OCI-LY7 (cell line): ENCODE data around the gene SHMT2. TPM values are rescaled to one million over a fixed set of nuclear protein-coding genes. Genes with fewer than 3 reads are reported as not detected.
"Not testable (repeated sequence)": the region's sequence is repeated elsewhere in the genome, so short reads cannot be mapped to it uniquely, and the experiment has no call there.

Experiments
- BruUV-seq: library from RNA; stranded (reverse); fragments of 400-500 nt; replicated peaks from 2 replicates; lab custom pipeline; 2021; lab: Mats Ljungman, UMichigan
- CTCF ChIA-PET: fragments of 300-600 bp; sonication (Branson Sonifier 250); formaldehyde crosslinking; loops from one replicate; lab custom pipeline; 2022; ENCODE audit warnings: antibody characterized with exemption; ENCODE audit not compliant: unreplicated experiment; lab: Charles Lee
- POLR2A ChIA-PET: fragments of 300-600 bp; sonication (Branson Sonifier 250); formaldehyde crosslinking; loops from one replicate; lab custom pipeline; 2022; ENCODE audit warnings: antibody characterized with exemption; lab: Charles Lee
- DNase-seq: peaks from one replicate; pipeline ENCODE4 v3.0.0-alpha.2; 2015; ENCODE audit warnings: low spot score
- H2AFZ ChIP-seq: fragments of 200-600 bp; sonication (generic), shearing (Covaris generic); 2 replicates; pipeline ENCODE4 v1.6.1; 2014; ENCODE audit warnings: mild to moderate bottlenecking, antibody characterized with exemption, low read length, moderate library complexity
- H3K27ac ChIP-seq: fragments of 200-600 bp; sonication (generic); 2 replicates; pipeline ENCODE4 v1.5.1; 2014; ENCODE audit warnings: mixed run types, low read depth, mild to moderate bottlenecking, moderate library complexity, low read length, inconsistent platforms; ENCODE audit not compliant: poor library complexity, severe bottlenecking
- H3K36me3 ChIP-seq: fragments of 200-600 bp; sonication (generic); 2 replicates; pipeline ENCODE4 v1.6.1; 2014; ENCODE audit warnings: mild to moderate bottlenecking, antibody characterized with exemption, low read length, moderate library complexity, mixed read lengths; ENCODE audit not compliant: insufficient read depth
- H3K4me1 ChIP-seq: fragments of 200-600 bp; sonication (generic); 2 replicates; pipeline ENCODE4 v1.5.1; 2014; ENCODE audit warnings: mild to moderate bottlenecking, low read length; ENCODE audit not compliant: insufficient read depth, poor library complexity, severe bottlenecking
- H3K4me2 ChIP-seq: fragments of 200-600 bp; sonication (generic); 2 replicates; pipeline ENCODE4 v1.6.1; 2014; ENCODE audit warnings: mild to moderate bottlenecking, low read length
- H3K4me3 ChIP-seq: fragments of 200-600 bp; sonication (generic); 2 replicates; pipeline ENCODE4 v1.5.1; 2014; ENCODE audit warnings: mild to moderate bottlenecking, low read depth, low read length; ENCODE audit not compliant: poor library complexity, severe bottlenecking
- H3K79me2 ChIP-seq: fragments of 200-600 bp; sonication (generic); 2 replicates; pipeline ENCODE4 v1.6.1; 2016; ENCODE audit warnings: low read depth, mild to moderate bottlenecking, low read length, moderate library complexity, mixed read lengths; ENCODE audit not compliant: insufficient read depth
- H3K9me2 ChIP-seq: fragments of 200-600 bp; sonication (generic); 2 replicates; pipeline ENCODE4 v1.6.1; 2016; ENCODE audit warnings: mild to moderate bottlenecking, low read length, mixed read lengths; ENCODE audit not compliant: insufficient read depth
- H3K9me3 ChIP-seq: fragments of 200-600 bp; sonication (generic); 2 replicates; pipeline ENCODE4 v1.6.1; 2014; ENCODE audit warnings: mild to moderate bottlenecking, mixed run types, low read length, mixed read lengths
- H4K20me1 ChIP-seq: fragments of 200-600 bp; sonication (generic); 2 replicates; pipeline ENCODE4 v1.6.1; 2014; ENCODE audit warnings: mild to moderate bottlenecking, antibody characterized with exemption, low read length, moderate library complexity, mixed read lengths; ENCODE audit not compliant: insufficient read depth
- CTCF ChIP-seq: fragments of 200-600 bp; sonication (generic); conservative IDR thresholded peaks from 2 replicates; pipeline ENCODE4 v1.5.1; 2014; ENCODE audit warnings: mild to moderate bottlenecking, antibody characterized with exemption, low read length, moderate library complexity, mixed read lengths
- EZH2phosphoT487 ChIP-seq: fragments of 200-600 bp; sonication (generic); IDR thresholded peaks from 2 replicates; pipeline ENCODE4 v1.6.1; 2018; ENCODE audit warnings: low read depth, borderline replicate concordance, mild to moderate bottlenecking, mixed run types, antibody characterized with exemption, low read length, moderate library complexity, mixed read lengths
- intact Hi-C: fragments of 100-400 bp; cut with micrococcal nuclease; formaldehyde crosslinking; loops from one replicate; pipeline ENCODE4 v1.10.0; 2022; ENCODE audit not compliant: unreplicated experiment
- microRNA-seq: library from miRNA; unstranded; fragments of <30 nt; microRNA quantifications from one replicate; pipeline ENCODE4 v1.2.0, GENCODE V29; 2022; ENCODE audit warnings: borderline replicate concordance
- small RNA-seq: library from RNA; depleted of rRNA; stranded (forward); fragments of <200 nt; gene quantifications from one replicate; pipeline ENCODE3, GENCODE V24; 2014
- total RNA-seq, 2 experiments: library from RNA; depleted of rRNA in 1 of 2; stranded (reverse); fragments of >200 nt in 1 of 2; shearing (Covaris generic) in 1 of 2; gene quantifications; 2 replicates each; pipeline ENCODE4 v1.2.3, GENCODE V29; 2014 to 2022

The SHMT2 gene
- total RNA-seq, 2 experiments from 2014 or later = 394 to 415 TPM

- Histone ChIP-seq H3K4me1 (peaks cover 16% of the 10 kb centered on the region), H3K9me2 (no peaks in the 10 kb centered on the region), H3K79me2 (no peaks in the 10 kb centered on the region), H2AFZ (peak overlapping the region; percentile 38; the same call in 1 of the 2 replicates), H4K20me1 (no peaks in the 10 kb centered on the region), H3K27ac (peak overlapping the region; percentile 37), H3K4me3 (peak overlapping the region; percentile 30), H3K4me2 (peak overlapping the region; percentile 63), H3K9me3 (no peaks in the 10 kb centered on the region), H3K36me3 (peaks cover 39% of the 10 kb centered on the region)
- no TSS peak for BruUV-seq
- peak; percentile 69 for DNase-seq
- intact Hi-C loops = no loop called here
- no peak for TF ChIP-seq CTCF
- no peak for TF ChIP-seq EZH2phosphoT487
- CTCF ChIA-PET = no interaction called here
- POLR2A ChIA-PET = interaction anchor here (0.8 kb wide), 1 partner anchor 12 kb away, joined by 6 read pairs; no protein-coding TSS in a partner anchor
Measured at GRCh38 chr12:57280211-57281062, 50.9 kb downstream of the SHMT2 start.

GRCh38 chr12:57282073-57282472, 52.6 kb downstream of the SHMT2 start:
- H3K4me2 ChIP-seq, H4K20me1 ChIP-seq, H3K9me2 ChIP-seq, H3K9me3 ChIP-seq, intact Hi-C loops, H2AFZ ChIP-seq, H3K4me3 ChIP-seq, DNase-seq, H3K79me2 ChIP-seq, H3K27ac ChIP-seq, BruUV-seq, CTCF ChIA-PET: not testable (repeated sequence)
- H3K36me3 ChIP-seq = peaks cover 39% of the 10 kb centered on the region
- POLR2A ChIA-PET = interaction anchor here (0.6 to 0.9 kb wide), 2 partner anchors 53 to 177 kb away, joined by 3 read pairs; partner anchors contain the start of gene SHMT2
- peaks cover 16% of the 10 kb centered on the region for H3K4me1 ChIP-seq

Small RNAs within 50 kb of the gene (microRNA-seq; reads per million reads assigned to microRNA genes)
- gene MIR1228 = not detected

Small RNAs within 50 kb of the gene (small RNA-seq; reads per million reads assigned to genes)
- gene MIR1228 = not detected

Other genes starting within 250 kb of the SHMT2 start
- 10.9 TPM in 2 replicates for gene ZBTB39, start 223.2 kb upstream of the SHMT2 start, total RNA-seq (2014; rRNA removed; shearing (Covaris generic))
- gene ZBTB39, start 223.2 kb upstream of the SHMT2 start, total RNA-seq (2022) = 10.0 and 10.7 TPM in 2 replicates
- not detected in 2 replicates for gene TAC3, start 213.2 kb upstream of the SHMT2 start, total RNA-seq (2014; rRNA removed; shearing (Covaris generic))
- not detected in 2 replicates for gene TAC3, start 213.2 kb upstream of the SHMT2 start, total RNA-seq (2022)
- 0.05 and 0.47 TPM in 2 replicates for gene MYO1A, start 179.6 kb upstream of the SHMT2 start, total RNA-seq (2014; rRNA removed; shearing (Covaris generic))
- gene MYO1A, start 179.6 kb upstream of the SHMT2 start, total RNA-seq (2022) = 0.19 and 0.79 TPM in 2 replicates
- 39.8 and 45.7 TPM in 2 replicates for gene NEMP1, start 150.9 kb upstream of the SHMT2 start, total RNA-seq (2014; rRNA removed; shearing (Covaris generic))
- 85.2 and 86.3 TPM in 2 replicates for gene NEMP1, start 150.9 kb upstream of the SHMT2 start, total RNA-seq (2022)
- gene NAB2, start 140.6 kb upstream of the SHMT2 start, total RNA-seq (2014; rRNA removed; shearing (Covaris generic)) = 8.5 and 9.6 TPM in 2 replicates
- 4.7 and 6.8 TPM in 2 replicates for gene NAB2, start 140.6 kb upstream of the SHMT2 start, total RNA-seq (2022)
- gene STAT6, start 118.3 kb upstream of the SHMT2 start, total RNA-seq (2014; rRNA removed; shearing (Covaris generic)) = 72.3 and 73.6 TPM in 2 replicates
- gene STAT6, start 118.3 kb upstream of the SHMT2 start, total RNA-seq (2022) = 118 and 128 TPM in 2 replicates
- gene LRP1, start 101.2 kb upstream of the SHMT2 start, total RNA-seq (2014; rRNA removed; shearing (Covaris generic)) = 1.1 and 2.2 TPM in 2 replicates
- 2.3 and 4.4 TPM in 2 replicates for gene LRP1, start 101.2 kb upstream of the SHMT2 start, total RNA-seq (2022)
- gene LRP1-AS, start 82.1 kb upstream of the SHMT2 start, total RNA-seq (2014; rRNA removed; shearing (Covaris generic)) = not detected in 2 replicates
- gene LRP1-AS, start 82.1 kb upstream of the SHMT2 start, total RNA-seq (2022) = not detected in 2 replicates
- 4.7 and 5.3 TPM in 2 replicates for gene NXPH4, start 12.9 kb upstream of the SHMT2 start, total RNA-seq (2014; rRNA removed; shearing (Covaris generic))
- 9.8 and 10.5 TPM in 2 replicates for gene NXPH4, start 12.9 kb upstream of the SHMT2 start, total RNA-seq (2022)
- gene STAC3, start 21.5 kb downstream of the SHMT2 start, total RNA-seq (2014; rRNA removed; shearing (Covaris generic)) = 1.4 and 2.5 TPM in 2 replicates
- gene STAC3, start 21.5 kb downstream of the SHMT2 start, total RNA-seq (2022) = 6.8 and 7.7 TPM in 2 replicates
- gene R3HDM2, start 201.3 kb downstream of the SHMT2 start, total RNA-seq (2014; rRNA removed; shearing (Covaris generic)) = 15.0 and 25.8 TPM in 2 replicates
- 47.2 and 65.7 TPM in 2 replicates for gene R3HDM2, start 201.3 kb downstream of the SHMT2 start, total RNA-seq (2022)
- gene INHBC, start 205.1 kb downstream of the SHMT2 start, total RNA-seq (2014; rRNA removed; shearing (Covaris generic)) = not detected in 2 replicates
- 0.36 and 0.72 TPM in 2 replicates for gene INHBC, start 205.1 kb downstream of the SHMT2 start, total RNA-seq (2022)
- gene INHBE, start 225.6 kb downstream of the SHMT2 start, total RNA-seq (2014; rRNA removed; shearing (Covaris generic)) = 3.2 and 3.9 TPM in 2 replicates
- gene INHBE, start 225.6 kb downstream of the SHMT2 start, total RNA-seq (2022) = 3.4 and 4.0 TPM in 2 replicates
- 3.9 and 4.6 TPM in 2 replicates for gene GLI1, start 230.1 kb downstream of the SHMT2 start, total RNA-seq (2014; rRNA removed; shearing (Covaris generic))
- 6.0 and 6.5 TPM in 2 replicates for gene GLI1, start 230.1 kb downstream of the SHMT2 start, total RNA-seq (2022)